HTERT RPE-1 (cell line): ENCODE data around the gene EXOC4.

Experiments used
- in situ Hi-C: fragments of 300-500 bp; cut with MboI; formaldehyde crosslinking; loops from 4 replicates; pipeline ENCODE4 v1.14.3; 2020; ENCODE audit warnings: low sequenced_read_pairs

Gene EXOC4

DNA sequence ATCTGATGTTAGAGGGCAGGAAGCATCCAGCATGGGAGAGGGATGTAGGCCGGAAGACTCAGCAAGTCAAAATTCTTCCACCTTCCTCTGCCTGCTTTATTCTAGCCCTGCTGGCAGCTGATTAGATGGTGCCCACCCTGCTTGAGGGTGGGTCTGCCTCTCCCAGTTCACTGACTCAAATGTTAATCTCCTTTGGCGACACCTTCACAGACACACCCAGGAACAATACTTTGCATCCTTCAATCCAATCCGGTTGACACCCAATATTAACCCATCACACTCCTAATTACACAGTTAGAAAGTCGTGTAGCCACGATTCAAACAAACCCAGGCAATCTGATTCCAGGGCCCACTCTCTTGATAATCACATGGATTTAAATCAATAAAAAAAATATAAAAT lies 440.4 kb downstream of the EXOC4 start:
- in situ Hi-C loops: no loop called here

DNA sequence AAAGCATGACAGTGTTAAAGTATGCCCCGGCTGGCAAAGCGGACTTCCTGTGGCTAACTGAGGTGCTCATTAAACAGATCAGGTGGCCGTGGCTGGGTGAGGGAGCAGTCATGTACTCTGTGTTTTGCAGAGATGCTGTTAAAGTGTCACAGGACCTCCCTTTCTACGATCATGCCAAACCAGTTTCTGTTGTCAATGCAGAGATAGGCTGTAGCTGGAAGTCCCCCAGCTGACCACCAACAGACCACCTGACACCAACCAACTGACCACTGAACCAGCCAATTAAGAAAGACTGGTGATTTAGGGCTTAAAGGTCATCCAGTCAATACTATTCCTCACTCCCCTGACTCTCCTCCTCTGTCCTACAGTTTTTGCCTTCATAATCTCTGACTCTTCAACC lies 443.2 kb downstream of the EXOC4 start:
- in situ Hi-C loops: no loop called here

DNA sequence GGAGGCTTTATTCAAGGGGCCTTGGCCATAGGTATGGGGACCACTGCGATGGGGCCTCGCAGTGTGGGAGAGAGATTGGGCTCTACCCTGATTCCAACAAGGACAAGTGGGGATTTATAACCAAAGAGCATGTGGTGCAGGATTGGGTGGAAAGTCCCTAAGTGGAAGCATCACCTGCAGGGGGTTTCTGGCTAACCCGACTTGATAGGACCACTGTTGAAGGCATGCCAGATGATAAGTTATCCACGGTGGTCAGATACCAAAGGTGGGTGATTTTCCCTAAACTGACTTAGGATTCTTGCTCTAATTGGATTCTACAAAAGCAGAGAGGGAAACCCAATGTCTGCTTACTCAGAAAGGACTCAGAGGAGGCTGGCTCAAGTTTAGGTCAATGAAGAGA lies 444.7 kb downstream of the EXOC4 start:
- in situ Hi-C loops: no loop called here

DNA sequence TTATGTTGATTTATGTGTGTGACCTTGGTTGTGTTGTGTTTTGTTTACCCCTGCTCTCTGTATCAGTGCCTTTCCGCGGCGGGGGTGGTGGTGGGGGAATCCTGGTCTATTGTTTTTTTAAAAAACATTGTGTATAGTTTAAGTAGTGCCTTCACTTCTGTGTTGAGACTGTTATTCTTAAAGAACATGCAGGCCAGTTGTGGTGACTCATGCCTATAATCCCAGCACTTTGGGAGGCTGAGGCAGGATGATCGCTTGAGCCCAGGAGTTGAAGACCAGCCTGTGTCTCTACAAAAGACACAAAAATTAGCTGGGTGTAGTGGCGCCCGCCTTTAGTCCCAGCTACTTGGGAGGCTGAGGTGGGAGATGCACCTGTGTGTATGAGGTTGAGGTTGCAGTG lies 445.2 kb downstream of the EXOC4 start:
- in situ Hi-C loops: no loop called here

DNA sequence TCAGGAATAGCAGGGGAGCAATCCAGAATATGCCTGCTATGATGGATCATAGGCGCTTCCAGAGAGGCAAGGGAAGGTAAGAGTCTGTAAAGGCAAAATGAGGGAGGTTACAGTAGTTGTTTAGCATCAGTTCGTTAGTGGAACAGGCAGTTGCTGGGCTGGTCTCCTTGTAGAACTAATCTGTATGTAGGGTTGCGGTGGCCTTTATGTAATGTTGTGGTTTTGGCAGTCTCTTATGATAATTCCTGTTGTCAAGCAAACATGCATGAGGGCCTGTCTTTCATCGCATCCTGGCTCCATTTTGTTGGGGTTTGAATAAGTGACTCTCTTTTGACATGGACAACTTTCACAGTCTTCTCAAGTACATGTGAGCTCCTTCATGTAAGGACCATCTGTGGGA lies 446.5 kb downstream of the EXOC4 start:
- in situ Hi-C loops: no loop called here

DNA sequence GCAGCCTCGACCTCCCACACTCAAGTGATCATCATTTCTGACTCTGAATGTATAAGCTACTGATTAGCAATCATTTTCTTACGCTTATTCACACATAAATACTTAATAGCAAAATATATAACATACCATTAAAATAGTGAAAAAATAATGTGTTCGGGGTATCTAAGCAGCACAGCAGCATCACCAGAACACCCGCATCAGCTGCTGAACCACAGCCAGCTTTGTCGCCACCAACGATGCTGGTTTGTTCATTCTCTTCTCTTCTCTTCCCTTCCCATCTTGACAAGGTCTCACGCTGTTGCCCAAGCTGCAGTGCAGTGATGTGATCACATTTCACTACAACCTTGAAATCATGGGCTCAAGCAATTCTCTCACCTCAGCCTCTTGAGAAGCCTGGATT lies 449.2 kb downstream of the EXOC4 start:
- in situ Hi-C loops: no loop called here

DNA sequence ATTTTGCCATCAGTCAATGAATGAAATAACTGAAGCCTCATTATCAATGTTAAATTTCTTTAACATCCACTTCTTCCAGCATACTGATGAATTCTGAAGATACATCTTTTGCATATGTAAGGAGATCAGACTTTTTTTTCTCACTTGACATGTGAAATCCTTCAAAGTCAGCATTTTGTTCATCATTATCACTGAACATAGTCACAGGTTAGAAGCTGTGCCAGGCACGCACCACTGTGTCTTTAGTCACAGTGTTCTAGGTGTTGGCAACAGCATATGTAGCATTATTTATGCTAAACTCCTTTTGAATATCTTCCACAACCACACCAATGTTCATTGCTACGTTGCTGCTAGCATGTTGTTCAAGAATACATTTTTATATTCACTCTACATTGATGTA lies 450.1 kb downstream of the EXOC4 start:
- in situ Hi-C loops: no loop called here

DNA sequence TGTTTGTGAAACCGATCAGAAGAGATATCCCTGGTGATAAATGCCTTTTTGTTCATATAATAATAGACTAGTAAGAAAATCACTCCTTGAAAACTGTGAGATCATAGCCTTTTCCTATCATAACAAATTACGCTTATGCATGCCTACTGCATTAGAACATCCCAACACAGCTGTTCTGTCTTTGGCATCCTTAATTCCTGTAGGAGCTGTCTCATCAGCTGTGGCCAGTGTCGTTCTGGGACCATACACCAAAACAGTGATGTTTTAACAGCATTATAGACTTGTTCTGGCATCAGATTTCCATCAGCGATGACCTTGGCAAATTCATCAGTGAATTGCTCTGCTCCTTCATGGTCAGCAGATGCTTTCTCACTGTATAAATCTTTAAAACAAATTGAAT lies 450.7 kb downstream of the EXOC4 start:
- in situ Hi-C loops: no loop called here

DNA sequence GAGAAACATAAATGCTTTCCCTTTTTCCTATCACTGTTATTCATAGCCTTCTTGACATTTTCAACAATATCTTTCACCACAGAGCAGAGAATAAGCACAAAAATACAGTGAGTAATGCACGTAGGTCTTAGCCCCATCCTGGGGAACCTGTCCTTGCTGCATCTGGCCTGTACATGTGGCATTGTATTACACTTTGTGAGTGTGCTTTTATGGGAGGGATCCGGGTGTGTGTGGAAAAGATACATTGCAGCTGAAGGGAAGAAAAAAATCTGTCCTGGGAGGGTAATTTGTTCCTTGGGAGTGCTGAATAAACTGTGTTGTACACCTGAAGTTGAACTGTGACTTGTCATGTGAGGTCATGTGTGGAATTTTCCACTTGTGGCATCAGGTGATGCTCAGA lies 451.6 kb downstream of the EXOC4 start:
- in situ Hi-C loops: no loop called here

DNA sequence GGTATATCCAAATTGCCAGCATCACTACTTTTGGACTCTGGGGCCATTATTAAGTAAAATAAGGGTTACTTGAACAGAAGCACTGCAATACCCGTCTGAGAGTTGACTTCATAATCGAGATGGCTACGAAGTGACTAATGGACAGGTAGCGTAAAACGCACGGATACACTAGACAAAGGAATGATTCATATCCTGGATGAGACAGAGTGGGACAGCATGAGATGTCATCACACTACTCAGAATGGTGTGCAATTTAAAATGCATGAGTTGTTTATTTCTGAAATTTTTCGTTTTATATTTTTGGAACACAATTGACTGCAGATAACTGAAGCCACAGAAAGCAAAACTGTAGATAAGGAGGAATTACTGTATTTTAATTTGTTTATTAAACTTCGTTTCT lies 452.7 kb downstream of the EXOC4 start:
- in situ Hi-C loops: no loop called here

DNA sequence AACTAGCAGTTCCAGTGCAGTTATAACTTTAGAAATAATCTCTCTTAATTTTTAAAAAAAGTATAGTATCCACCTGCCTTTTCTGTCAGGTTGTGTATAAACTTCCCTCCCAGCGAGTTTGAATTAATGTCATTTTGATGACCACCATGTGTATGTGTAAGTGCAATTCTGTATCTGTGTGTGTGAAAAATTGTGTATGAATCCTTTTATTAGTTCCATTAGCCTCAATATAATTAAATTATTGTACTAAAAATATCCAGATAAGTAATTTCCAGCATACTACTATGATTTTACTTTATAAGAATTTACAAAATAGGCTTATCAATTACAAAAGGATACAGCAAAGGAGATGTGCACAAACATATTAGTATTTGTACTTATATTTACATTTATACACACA lies 453.1 kb downstream of the EXOC4 start:
- in situ Hi-C loops: no loop called here

DNA sequence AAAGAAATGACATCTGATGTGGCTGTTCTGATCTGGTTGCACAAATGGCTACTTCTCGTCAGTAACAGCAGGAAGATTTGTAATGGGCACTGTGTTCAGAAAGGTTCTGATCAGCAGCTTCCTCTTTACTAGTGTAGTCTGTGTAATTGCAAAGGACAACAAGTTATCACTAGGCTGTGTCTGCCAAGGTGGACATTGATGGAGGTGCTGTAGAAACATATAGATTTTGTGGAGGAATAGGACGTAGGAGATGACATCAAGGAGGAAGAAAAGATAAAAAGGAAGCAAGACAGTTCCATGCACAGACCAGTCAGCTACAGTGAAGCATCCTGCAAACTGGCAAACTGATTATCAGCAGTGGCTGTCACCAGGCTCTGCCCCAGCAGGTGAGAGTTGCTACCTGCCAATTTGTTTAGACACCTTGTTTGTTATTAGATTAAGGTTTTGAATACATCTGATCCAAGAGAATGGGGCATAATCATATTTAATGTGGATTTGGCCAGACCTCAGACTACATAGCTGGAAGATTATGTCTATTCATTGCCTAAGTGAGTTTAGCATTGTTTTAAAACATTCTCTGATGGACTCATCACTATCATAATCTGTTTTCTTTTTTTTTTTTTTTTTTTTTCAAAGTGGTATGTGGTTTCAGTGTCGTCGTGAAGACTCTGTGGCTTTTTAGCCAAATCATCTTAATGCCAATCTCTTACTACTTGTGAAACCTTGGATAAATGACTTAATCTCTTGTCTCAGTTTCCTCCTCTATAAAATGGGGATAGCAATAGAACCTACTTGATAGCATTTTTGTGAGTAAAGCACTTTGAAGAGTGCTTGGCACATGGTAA lies 456.4 kb downstream of the EXOC4 start:
- in situ Hi-C loops: no loop called here

DNA sequence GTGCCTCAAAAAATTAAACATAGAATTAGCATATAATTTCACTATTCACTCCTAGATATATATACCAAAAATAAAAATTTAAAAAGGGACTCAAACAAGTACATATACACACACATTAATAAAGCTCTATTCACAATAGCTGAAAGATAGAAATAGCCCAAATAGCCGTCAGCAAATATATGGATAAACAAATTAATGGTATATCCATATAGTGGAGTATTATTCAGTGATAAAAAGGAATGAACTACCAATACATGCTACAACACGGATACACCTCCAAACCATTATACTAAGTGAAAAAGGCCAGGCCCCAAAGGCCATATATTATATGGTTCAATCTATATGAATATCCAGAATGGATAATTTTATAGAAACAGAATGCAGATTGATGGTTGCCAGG lies 459.7 kb downstream of the EXOC4 start:
- in situ Hi-C loops: no loop called here

DNA sequence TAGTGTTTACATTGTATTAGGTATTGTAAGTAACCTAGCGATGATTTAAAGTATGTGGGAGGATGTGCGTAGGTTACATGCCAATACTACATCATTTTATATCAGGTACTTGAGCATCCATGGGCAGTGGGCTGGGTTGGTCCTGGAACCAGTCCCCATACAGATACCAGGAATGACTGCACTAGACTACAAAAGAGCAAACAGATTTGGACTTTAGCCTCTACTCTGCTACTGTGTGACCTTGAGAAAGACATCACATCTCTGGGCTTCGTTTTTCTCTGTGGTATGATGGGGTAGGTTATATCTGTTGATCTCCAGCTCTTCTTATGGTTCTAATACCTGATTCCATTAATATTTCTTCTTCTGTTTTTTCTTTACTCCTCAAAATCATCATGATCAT lies 461.8 kb downstream of the EXOC4 start:
- in situ Hi-C loops: no loop called here

DNA sequence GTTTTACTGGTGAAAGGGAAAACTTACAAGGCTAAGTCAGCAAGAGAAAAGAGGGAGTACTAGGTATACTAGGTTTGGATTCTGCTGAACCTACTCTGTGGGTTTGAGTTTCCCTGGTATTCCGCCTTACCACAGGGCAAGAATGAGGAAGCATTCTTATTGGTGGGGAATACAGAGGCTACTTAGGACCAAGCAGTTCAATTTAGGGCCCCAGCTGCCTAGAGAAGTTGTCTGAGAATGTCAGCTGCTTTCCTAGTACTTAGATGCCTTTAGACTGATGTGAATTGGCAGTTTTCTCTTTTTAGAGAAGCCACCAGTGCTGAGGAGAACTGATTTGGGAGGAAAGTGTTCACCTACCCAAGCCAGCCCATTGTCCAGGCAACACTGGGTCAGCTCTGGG lies 465.3 kb downstream of the EXOC4 start:
- in situ Hi-C loops: no loop called here

DNA sequence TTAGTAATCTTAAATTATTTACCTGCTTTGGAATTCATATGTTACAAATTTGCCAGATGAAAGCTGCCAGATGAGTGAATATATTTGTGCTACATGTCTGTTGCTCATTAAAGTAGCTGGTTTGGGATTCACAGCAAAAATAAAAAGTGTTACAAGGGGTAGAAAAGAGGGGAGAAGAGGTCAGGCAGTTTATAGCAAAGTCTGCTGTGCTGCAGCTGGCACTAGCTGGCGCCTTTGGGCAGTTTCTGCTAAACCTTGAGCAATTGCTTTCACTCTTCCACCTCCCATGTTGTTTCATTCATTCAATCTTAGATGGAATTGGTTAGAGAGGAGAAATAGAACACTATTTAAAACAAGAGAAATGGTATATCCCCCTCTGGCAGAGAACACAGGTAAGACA lies 470.2 kb downstream of the EXOC4 start:
- in situ Hi-C loops: no loop called here

DNA sequence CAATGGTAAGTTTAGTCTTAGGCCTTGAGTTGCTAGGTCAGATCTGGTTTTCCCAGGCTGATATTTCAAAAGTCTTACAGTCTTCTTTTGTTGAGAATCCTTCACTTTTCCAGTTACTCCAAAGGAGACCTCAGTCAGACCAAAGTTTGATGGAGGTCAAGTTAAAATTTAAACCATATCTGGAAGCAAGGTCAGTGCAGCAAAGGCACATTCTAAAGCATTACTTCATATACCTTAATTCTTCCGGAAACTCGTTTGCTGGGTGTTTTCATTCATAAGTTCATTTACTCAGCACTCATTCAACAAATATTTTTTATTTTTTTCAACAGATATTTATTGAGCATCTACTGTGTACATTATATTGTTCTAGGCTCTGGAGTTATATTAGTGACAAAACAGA lies 471.3 kb downstream of the EXOC4 start:
- in situ Hi-C loops: no loop called here

DNA sequence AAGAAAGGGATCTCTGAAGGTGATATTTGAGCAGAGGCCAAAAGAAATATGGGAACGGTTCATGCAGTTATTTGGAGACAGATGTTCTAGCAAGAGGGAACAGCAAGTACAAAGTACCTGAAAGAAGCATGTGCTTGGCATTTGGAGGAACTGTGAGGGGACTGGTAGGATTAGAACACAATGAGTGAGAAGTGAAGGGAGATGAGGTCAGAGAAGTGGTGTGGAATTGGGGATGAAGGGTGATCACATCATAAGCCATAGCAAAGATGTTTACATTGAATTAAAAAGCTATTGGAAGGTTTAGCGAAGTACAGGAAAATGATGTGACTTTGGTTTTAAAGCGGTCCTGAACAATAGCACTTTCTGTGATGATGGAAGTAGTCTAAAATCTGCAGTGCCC lies 471.8 kb downstream of the EXOC4 start:
- in situ Hi-C loops: no loop called here

DNA sequence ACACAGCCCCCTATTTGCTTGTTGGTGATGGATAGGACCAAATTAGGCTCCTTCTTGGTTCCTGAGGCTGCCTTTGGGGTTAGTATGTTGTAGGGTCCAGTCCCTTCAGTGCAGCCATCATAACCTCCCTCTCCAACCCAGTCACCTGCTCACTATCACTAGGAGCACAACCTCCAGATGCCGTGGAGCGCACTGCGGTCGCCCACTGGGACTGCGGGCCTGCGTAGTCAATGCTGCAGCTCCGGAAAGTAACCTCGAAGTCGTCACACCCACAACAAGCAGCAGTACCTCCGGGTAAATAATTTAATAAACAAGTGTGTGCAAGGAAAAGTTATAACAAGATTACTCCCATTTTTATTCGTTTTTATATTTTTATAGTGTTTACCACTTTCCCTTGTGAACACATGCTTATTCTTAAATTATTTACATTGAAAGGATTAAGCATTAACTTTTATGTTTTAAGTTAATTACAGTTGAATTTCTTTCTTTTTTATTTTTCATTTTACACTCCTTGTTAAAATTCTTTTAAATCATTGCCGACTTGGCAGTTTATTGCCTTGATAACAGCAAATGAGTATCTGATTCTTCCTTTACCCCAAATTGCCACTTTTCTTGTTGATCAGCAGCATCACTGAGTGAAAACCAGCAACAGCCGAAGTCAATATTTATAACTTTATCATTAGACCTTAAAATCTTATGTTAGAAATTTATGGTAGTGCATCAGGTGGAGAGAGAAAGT lies 474.8 kb downstream of the EXOC4 start:
- in situ Hi-C loops: no loop called here

DNA sequence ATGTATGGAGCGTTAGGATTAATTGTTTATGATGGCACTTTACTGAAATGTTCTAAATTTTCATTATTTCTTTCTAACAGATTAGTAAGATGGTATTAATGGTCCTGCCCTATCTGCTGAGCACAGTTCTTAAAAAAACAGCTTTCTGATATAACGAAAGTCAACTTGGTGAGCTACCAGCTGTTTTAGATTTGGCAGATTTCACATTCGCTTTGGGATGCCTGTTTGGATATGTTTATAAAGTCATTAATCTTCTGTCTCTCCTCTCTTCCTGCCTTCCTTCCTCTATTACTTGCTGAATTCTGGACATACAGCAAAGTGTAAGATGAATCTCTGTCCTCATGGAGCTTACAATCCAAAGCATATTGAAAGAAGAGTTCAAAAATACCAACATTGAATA lies 477.5 kb downstream of the EXOC4 start:
- in situ Hi-C loops: no loop called here

DNA sequence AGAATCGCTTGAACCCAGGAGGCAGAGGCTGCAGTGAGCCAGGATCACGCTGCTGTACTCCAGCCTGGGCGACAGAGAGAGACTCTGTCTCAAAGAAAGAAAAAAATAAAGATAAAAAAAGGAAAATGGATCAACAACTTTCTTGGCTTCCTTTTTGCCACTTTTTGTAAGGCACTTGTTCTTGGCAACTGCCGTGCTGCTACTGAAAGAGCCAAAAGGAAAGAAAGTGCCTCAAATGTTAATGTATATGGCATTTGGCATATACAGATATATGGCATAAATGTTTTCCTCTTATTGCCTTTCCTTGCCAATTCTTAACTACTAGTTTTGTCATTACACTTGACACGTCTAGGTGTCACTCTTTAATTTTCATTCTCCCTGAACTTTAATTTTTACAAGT lies 480.5 kb downstream of the EXOC4 start:
- in situ Hi-C loops: no loop called here

DNA sequence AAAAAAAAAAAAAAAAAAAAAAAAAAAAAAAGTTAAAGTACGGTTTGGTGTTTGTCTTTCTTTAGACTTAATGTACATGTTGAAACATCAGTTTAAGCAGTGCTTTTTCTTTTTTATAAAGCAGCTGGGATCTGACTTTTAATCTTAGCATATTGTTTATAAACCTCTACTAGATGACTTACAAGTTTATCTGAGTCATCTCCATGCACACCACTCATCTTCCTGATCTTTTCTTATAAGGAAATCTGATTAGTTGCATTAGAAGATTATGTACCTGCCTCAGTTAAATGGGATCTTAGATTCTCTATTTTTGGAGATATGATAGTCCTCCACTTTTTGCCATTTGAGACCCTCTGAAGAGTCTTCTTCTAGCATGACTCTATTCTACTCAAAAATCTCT lies 482.3 kb downstream of the EXOC4 start:
- in situ Hi-C loops: no loop called here

DNA sequence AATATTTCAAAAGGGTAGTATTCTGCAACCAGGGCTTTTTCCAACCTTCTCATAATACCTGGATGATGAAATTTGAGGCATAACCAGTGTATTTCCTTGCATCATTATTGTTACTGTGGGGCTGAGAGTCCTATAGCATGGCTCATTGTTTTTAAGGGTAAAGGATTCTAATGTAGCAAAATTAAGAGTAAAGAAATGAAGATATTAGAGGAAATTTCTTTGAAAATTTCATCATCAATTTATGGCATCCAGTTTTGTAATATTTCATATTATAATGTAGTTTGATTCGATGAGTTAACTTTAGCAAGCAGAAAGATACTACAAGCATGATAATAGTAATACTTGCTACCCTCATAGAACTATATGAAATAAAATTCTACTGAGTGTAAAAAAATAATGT lies 486.9 kb downstream of the EXOC4 start:
- in situ Hi-C loops: no loop called here
